ENCODE results near the gene KRT73. TPM values are rescaled to one million over a fixed set of nuclear protein-coding genes. Genes with fewer than 3 reads are reported as not detected.
A peak's percentile ranks its signal among the peaks of the same experiment; 100 is the strongest.

KRT73 gene
- total RNA-seq, 1 experiment from 2014 or later, result not detected

DNA sequence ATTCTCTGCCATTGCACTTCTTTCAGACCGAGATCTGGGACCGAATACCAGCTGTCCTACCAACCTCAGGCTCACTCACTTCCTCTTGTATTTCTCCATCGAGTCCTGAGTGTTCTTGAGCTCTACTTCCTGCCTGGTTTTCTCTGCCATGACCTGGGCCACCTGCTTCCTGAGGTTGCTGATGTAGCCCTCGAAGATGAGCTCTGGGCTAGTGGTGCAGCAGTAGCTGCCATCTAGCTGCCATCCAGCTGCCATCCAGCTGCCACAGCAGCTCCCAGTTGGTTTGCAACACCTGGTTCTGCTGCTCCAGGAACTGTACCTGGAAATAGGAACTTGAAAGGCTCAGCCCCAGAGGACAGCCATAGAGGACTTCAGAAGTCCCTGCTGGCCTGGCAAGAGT is 15.0 kb upstream of the KRT73 start:
- Histone ChIP-seq H3K18ac (ENCODE audit: insufficient read length, low read depth, low read length) (no peak overlapping the region), H3K27ac (ENCODE audit: insufficient read length, low read depth, low read length) (no peak overlapping the region), H3K9ac (ENCODE audit: extremely low read depth, insufficient read length, low read length) (no peak overlapping the region), H4K91ac (ENCODE audit: insufficient read length, low read depth, low read length) (no peak overlapping the region), H3K23ac (ENCODE audit: insufficient read length, low read depth, low read length) (no peak overlapping the region), H4K5ac (ENCODE audit: insufficient read length, low read depth, low read length) (no peak overlapping the region), H2AFZ (ENCODE audit: low read length) (no peak overlapping the region), H4K20me1 (ENCODE audit: control insufficient read depth, insufficient read depth, insufficient read length) (no peaks in the 10 kb centered on the region), H3K9me3 (ENCODE audit: control insufficient read depth, low read depth, low read length) (no peaks in the 10 kb centered on the region), H3K4me2 (ENCODE audit: insufficient read depth, insufficient read length, low read length) (no peak overlapping the region), H3K79me1 (ENCODE audit: insufficient read depth, low read depth, low read length, poor library complexity, severe bottlenecking) (no peaks in the 10 kb centered on the region), H3K4ac (ENCODE audit: low read depth, low read length) (no peak overlapping the region), H2BK12ac (ENCODE audit: insufficient read length, low read depth, low read length) (no peak overlapping the region), H2BK5ac (ENCODE audit: insufficient read length, low read length) (no peak overlapping the region), H3K23me2 (ENCODE audit: insufficient read length, low read depth, low read length, poor library complexity, severe bottlenecking) (no peaks in the 10 kb centered on the region), H3K27me3 (ENCODE audit: insufficient read depth, low read length) (no peaks in the 10 kb centered on the region), H2BK15ac (ENCODE audit: low read depth, low read length) (no peak overlapping the region), H4K8ac (replicated peaks; ENCODE audit: insufficient read length, low read depth, low read length) (no peak overlapping the region), H2AK5ac (ENCODE audit: insufficient read length, low read length) (no peak overlapping the region), H2BK20ac (ENCODE audit: low read depth, low read length, poor library complexity, severe bottlenecking) (no peak overlapping the region), H3T11ph (ENCODE audit: low read length) (no peak overlapping the region), H3K14ac (ENCODE audit: insufficient read depth, low read length) (no peak overlapping the region), H3K79me2 (ENCODE audit: insufficient read depth, low read length) (no peaks in the 10 kb centered on the region), H3K4me1 (ENCODE audit: insufficient read depth, low read length) (no peaks in the 10 kb centered on the region), H3K56ac (ENCODE audit: insufficient read length, low read depth, low read length) (no peak overlapping the region), H2BK120ac (ENCODE audit: low read depth, low read length, poor library complexity, severe bottlenecking) (no peak overlapping the region)
- peak; percentile 20 for DNase-seq
- no peaks in the 10 kb centered on the region for H3K9me3 Mint-ChIP-seq
- no peaks in the 10 kb centered on the region for H3K4me1 Mint-ChIP-seq
- H3K4me3 Mint-ChIP-seq, result no peak overlapping the region
- no peak overlapping the region; a peak in 1 of 7 replicates for H3K27ac Mint-ChIP-seq
- no peaks in the 10 kb centered on the region for H3K36me3 Mint-ChIP-seq (ENCODE audit: insufficient read depth in 1 of 3, low read depth in 3 of 3)
- no CpG with 5 or more reads among the region's 4 CpGs for WGBS (ENCODE audit: extremely low coverage, insufficient read length, low lambda C conversion rate)
- TF ChIP-seq, protein P1, sequence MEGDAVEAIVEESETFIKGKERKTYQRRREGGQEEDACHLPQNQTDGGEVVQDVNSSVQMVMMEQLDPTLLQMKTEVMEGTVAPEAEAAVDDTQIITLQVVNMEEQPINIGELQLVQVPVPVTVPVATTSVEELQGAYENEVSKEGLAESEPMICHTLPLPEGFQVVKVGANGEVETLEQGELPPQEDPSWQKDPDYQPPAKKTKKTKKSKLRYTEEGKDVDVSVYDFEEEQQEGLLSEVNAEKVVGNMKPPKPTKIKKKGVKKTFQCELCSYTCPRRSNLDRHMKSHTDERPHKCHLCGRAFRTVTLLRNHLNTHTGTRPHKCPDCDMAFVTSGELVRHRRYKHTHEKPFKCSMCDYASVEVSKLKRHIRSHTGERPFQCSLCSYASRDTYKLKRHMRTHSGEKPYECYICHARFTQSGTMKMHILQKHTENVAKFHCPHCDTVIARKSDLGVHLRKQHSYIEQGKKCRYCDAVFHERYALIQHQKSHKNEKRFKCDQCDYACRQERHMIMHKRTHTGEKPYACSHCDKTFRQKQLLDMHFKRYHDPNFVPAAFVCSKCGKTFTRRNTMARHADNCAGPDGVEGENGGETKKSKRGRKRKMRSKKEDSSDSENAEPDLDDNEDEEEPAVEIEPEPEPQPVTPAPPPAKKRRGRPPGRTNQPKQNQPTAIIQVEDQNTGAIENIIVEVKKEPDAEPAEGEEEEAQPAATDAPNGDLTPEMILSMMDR (conservative IDR thresholded peaks at IDR 0.05), result no peak
- peaks cover 14% of the 10 kb centered on the region for H3K27me3 Mint-ChIP-seq (ENCODE audit: low read depth)
